HFF-Myc (cell line): ENCODE data around the gene SPATA17.

Source experiments
- DNase-seq: peaks from one replicate; pipeline ENCODE4 v3.0.0-alpha.2; 2011; ENCODE audit warnings: low read depth; ENCODE audit errors: extremely low read depth
- H3K4me3 ChIP-seq: replicated peaks from 2 replicates; pipeline ENCODE4 v1.5.1; 2011; ENCODE audit warnings: low read depth, mild to moderate bottlenecking, control low read depth, low read length
- TF ChIP-seq, protein P1 (sequence below): IDR thresholded peaks from 2 replicates; pipeline ENCODE4 v1.5.1; 2012; ENCODE audit warnings: mild to moderate bottlenecking, low read depth, low read length, control low read depth; ENCODE audit errors: missing control alignments

The SPATA17 gene

DNA sequence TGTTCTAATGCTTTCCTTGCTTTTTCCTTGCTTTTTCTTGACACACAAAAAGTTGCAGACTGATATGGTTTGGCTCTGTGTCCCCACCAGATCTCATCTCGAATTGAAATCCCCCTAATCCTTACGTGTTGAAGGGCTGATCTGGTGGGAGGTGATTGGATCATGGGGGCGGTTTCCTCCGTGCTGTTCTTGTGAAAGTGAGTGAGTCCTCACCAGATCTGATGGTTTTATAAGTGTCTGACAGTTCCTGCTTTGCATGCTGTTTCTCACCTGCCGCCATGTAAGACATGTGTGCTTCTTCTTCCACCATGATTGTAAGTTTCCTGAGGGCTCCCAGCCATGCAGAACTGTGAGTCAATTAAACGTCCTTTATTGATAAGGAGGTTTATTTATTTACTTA lies 11.3 kb downstream of the SPATA17 start:
- no peak overlapping the region for H3K4me3 ChIP-seq
- TF ChIP-seq, protein P1, sequence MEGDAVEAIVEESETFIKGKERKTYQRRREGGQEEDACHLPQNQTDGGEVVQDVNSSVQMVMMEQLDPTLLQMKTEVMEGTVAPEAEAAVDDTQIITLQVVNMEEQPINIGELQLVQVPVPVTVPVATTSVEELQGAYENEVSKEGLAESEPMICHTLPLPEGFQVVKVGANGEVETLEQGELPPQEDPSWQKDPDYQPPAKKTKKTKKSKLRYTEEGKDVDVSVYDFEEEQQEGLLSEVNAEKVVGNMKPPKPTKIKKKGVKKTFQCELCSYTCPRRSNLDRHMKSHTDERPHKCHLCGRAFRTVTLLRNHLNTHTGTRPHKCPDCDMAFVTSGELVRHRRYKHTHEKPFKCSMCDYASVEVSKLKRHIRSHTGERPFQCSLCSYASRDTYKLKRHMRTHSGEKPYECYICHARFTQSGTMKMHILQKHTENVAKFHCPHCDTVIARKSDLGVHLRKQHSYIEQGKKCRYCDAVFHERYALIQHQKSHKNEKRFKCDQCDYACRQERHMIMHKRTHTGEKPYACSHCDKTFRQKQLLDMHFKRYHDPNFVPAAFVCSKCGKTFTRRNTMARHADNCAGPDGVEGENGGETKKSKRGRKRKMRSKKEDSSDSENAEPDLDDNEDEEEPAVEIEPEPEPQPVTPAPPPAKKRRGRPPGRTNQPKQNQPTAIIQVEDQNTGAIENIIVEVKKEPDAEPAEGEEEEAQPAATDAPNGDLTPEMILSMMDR: no peak
- no peak for DNase-seq

DNA sequence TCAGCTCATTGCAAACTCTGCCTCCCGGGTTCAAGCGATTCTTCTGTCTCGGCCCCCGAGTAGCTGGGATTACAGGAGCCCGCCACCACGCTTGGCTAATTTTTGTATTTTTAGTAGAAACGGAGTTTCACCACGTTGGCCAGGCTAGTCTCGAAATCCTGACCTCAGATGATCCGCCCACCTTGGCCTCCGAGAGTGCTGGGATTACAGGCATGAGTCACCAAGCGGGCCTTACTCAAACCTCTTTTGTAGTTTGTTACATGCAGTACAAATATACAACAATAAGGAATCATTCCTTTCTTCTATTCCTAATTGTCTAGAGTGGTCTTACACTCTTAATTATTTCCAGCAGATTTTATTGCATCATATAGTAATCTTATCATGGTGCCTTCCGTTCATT lies 16.6 kb downstream of the SPATA17 start:
- TF ChIP-seq, protein P1: no peak
- DNase-seq: no peak
- no peak overlapping the region for H3K4me3 ChIP-seq

DNA sequence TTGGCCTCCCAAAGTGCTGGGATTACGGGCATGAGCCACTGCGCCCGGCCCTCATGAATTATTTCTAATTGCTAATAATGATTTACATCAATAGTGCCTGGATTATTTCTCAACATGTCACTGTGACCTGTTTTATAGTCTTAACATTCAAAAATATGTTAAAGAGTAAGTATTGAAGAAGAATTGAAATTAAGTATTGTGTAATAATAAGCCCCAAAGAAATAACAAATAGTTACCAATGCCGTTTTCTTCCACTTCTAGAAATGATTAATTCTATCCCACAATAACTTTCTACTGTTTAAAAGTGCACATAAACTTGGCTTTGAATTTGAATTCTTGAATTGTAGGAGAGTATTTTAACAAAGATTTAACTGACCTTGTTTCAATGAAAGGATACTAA lies 19.5 kb downstream of the SPATA17 start:
- TF ChIP-seq, protein P1: no peak
- H3K4me3 ChIP-seq: no peak overlapping the region
- no peak for DNase-seq

DNA sequence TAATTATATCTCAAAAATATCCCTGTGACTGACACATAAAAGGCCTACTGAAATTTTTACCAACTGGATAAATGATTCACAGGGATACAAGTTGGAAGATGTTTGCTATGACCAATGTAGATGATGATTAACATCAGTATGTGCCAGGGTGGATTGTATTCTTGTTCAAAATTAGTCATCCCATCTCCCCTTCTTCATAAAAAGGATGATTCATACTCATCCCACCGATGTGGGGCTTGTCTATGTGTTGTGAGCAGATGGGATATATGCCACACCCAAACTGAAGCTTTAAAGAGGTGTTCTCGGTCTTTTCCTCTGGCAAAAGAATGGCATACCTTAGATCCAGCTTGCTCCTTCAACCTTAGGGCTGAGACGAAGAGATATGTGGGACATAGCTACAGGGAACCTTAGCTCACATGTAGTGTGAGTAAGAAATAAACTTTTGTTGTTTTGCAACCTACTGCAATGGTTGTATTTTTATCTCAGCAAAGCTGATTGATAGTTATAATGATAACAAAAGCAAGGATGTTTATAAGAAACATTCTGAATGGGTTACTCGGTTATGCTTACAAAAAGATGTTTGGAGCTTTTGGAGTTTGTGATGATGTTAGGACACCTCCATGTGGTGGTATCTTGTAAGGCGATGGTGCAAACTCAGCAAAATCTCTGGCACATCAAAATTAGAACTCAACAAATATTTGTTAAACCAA lies 29.4 kb downstream of the SPATA17 start:
- DNase-seq: peak; percentile 66
- no peak overlapping the region for H3K4me3 ChIP-seq
- TF ChIP-seq, protein P1: peak; percentile 48

DNA sequence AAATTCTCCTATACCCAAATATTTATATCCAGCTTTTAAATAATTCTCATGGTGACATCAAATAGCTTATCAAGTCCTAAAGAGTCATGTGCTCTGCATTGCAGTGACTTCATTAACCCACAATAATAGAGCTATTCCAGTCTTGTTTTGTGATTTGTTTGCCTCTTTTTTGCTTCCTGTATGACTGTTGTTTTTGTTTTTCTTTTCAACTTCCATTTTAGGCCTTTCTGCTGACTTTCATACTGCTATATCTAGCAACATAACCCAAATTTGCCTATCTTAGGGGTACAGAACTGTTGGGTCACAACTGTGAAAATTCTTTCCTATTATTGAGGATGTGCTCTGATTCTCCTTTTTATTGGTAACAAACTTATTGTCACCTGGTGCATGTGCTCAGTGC lies 30.3 kb downstream of the SPATA17 start:
- no peak overlapping the region for H3K4me3 ChIP-seq
- DNase-seq: no peak
- TF ChIP-seq, protein P1: no peak

DNA sequence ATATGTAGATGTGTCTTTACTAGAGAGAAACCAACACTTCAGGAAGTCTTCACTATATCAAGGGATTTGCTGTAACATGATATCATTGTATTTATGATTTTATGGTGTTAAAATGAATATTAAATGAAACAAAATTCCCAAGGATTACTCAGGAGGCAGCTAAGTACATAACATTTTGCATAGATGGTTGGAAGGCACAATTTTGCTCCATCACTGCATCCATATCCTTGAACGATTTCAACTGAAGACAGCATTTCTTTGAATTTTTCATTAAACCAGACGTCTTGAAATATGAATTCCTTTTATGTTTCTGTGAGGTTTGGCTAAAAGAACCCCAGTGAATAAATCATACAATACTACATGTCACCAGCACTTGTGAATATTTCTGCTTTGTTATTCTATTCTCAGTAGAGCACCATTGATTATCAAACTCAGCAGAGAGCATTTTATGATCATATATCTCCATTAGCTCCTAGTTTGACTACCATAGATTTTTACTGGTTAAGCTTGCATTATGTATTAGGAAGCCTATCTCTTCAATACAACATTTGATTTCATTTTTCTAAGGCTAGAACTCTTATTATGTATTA lies 37.3 kb downstream of the SPATA17 start:
- TF ChIP-seq, protein P1: no peak
- H3K4me3 ChIP-seq: no peak overlapping the region
- DNase-seq: no peak
